Neutrophil (primary cell): ENCODE measurements around the gene STARD7.
A peak's percentile ranks its signal among the peaks of the same experiment; 100 is the strongest.

Experiments used
- H3K27ac ChIP-seq: fragments of 200-600 bp; sonication (generic); 2 replicates; pipeline ENCODE4 v1.5.1; 2016; ENCODE audit warnings: mild to moderate bottlenecking, moderate library complexity
- H3K27me3 ChIP-seq: fragments of 200-600 bp; sonication (generic); 2 replicates; pipeline ENCODE4 v1.6.0; 2016; ENCODE audit warnings: mild to moderate bottlenecking
- H3K36me3 ChIP-seq: fragments of 200-600 bp; sonication (generic); 2 replicates; pipeline ENCODE4 v1.5.1; 2017
- H3K4me1 ChIP-seq, 2 experiments: fragments of 200-600 bp in 1 of 2; sonication (generic) in 1 of 2; 1 replicate in 1 of 2; 2 replicates in 1 of 2; pipeline versions ENCODE4 v1.5.1 to v1.6.1; 2013 to 2016; ENCODE audit warnings: low read depth in 1 of 2, low read length in 1 of 2, mild to moderate bottlenecking in 1 of 2, moderate library complexity in 1 of 2; ENCODE audit not compliant: control insufficient read depth in 1 of 2, insufficient read depth in 1 of 2
- H3K4me3 ChIP-seq, 2 experiments: fragments of 200-600 bp in 1 of 2; sonication (generic) in 1 of 2; 1 replicate in 1 of 2; 2 replicates in 1 of 2; pipeline ENCODE4 v1.5.1; 2013 to 2016; ENCODE audit warnings: low read depth in 1 of 2, low read length in 1 of 2, mild to moderate bottlenecking in 1 of 2, moderate library complexity in 1 of 2
- H3K9me3 ChIP-seq: fragments of 200-600 bp; sonication (generic); 2 replicates; pipeline ENCODE4 v1.5.1; 2016
- CTCF ChIP-seq: fragments of 200-600 bp; sonication (generic); IDR thresholded peaks from 2 replicates; pipeline ENCODE4 v1.5.1; 2016; ENCODE audit warnings: antibody characterized with exemption

The STARD7 gene

DNA sequence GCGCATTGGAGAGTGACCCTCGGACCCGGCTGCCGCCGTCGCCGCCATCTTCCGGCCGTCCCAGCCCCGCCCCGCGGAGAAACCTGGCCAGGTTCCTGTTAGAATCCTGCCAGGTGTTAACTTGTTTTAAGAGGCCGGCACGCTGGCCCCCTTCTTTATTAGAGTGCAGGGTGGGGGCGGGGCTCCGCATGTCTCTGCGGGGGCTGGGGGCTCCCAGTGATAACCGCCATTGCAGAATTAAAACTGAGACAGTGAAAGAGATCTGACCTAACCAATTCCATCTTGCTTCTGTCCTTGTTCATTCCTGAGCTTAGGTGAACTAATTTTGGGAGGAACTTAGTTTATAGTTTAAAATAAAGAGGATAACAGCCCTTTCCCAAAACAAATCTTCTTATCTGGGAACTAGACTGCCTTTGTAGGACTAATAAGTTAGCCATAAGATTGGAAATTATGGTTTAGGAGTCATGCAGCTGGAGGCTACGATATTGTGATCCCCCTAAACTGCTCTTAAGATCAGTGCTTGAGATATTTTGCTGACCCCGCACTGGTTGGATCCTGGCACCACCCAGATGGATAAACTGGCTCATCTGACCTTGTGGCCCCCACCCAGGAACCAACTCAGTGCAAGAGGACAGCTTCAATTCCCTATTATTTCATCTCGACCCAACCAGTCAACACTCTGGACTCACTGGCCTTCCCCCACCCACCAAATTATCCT lies 543 bp upstream of the STARD7 start:
- peak overlapping the region; percentile 88 for H3K27ac ChIP-seq

DNA sequence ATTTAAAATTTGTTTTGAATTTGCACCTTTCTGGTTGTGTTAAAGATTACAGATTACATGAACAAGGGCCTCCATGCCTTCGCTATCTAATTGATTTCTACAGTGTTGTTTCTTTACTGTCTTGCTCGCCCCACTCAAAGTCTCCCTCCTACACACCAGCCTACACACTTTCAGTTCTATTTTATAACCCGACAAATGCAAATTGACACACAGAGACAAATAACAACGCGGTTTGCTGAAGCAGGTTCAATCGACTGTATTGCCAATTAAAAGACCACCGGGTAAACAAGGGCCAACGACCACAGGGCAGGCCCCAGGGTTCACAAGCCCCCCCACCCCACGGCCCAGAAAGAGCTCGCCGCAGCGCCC lies 869 bp downstream of the STARD7 start:
- Histone ChIP-seq H3K27ac (peak overlapping the region; percentile 88), H3K9me3 (no peaks in the 10 kb centered on the region), H3K36me3 (no peaks in the 10 kb centered on the region), H3K4me3 (peak overlapping the region; percentile 87 to 97), H3K4me1 (peaks cover 40 to 45% of the 10 kb centered on the region in 2 experiments), H3K27me3 (no peaks in the 10 kb centered on the region)
- no peak for TF ChIP-seq CTCF

More for the DNA sequence above, 543 bp upstream of the STARD7 start:
- no peaks in the 10 kb centered on the region for H3K27me3 ChIP-seq
- peaks cover 39 to 42% of the 10 kb centered on the region in 2 experiments for H3K4me1 ChIP-seq
- peak overlapping the region; percentile 87 to 97 for H3K4me3 ChIP-seq
- H3K36me3 ChIP-seq = no peaks in the 10 kb centered on the region
- no peak for TF ChIP-seq CTCF
- no peaks in the 10 kb centered on the region for H3K9me3 ChIP-seq

DNA sequence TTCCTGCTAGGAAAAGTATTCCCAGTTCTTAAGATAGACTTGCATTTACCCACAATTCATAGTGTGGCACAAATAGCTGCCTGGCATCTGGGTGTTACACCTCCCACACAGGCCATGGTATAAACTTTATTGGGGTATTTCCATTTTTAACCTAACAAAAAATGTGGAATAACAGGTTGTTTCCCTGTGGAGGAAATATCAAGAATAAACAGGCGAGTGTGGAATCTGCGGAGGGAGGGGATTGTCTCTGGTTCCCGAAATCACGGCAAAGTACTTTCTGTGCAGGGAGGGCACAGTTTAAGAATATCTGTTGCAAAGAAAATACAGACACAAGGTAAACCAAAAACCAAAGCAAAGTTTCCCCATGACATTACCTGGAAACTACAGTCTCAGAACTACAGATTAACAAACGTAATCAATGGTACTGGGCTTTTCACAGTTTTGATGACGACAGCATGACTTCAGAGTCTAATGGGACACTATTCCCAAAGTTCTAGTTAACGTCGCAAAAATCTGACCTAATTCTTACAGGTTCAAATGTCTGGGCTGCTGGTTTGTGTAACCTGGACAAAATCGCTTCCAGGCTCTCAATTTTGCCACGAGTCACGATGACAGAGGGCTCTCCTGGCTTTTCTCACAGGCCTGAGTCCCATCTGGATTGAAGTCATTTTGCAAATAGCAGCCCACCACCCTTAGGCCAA lies 1.4 kb downstream of the STARD7 start:
- H3K9me3 ChIP-seq = no peaks in the 10 kb centered on the region
- H3K4me3 ChIP-seq = peak overlapping the region; percentile 87 to 97
- H3K27ac ChIP-seq = peak overlapping the region; percentile 88
- H3K27me3 ChIP-seq = no peaks in the 10 kb centered on the region
- no peak for TF ChIP-seq CTCF
- H3K4me1 ChIP-seq = peaks cover 40 to 45% of the 10 kb centered on the region in 2 experiments
- no peaks in the 10 kb centered on the region for H3K36me3 ChIP-seq

GRCh38 chr2:96205888-96206287 lies 2.7 kb downstream of the STARD7 start:
- no peaks in the 10 kb centered on the region for H3K9me3 ChIP-seq
- no peak for TF ChIP-seq CTCF
- no peaks in the 10 kb centered on the region for H3K36me3 ChIP-seq
- peak overlapping the region; percentile 63 for H3K27ac ChIP-seq
- no peaks in the 10 kb centered on the region for H3K27me3 ChIP-seq
- no peak overlapping the region for H3K4me3 ChIP-seq
- peaks cover 40 to 45% of the 10 kb centered on the region in 2 experiments for H3K4me1 ChIP-seq

- H3K36me3 ChIP-seq = no peaks in the 10 kb centered on the region
- H3K9me3 ChIP-seq = no peaks in the 10 kb centered on the region
- no peak for TF ChIP-seq CTCF
- H3K4me3 ChIP-seq = no peak overlapping the region
- H3K27me3 ChIP-seq = no peaks in the 10 kb centered on the region
- H3K27ac ChIP-seq = peak overlapping the region; percentile 63
- peaks cover 40 to 45% of the 10 kb centered on the region in 2 experiments for H3K4me1 ChIP-seq
Measured at GRCh38 chr2:96204836-96205624, 3.6 kb downstream of the STARD7 start.
